Measurements from ENCODE around the gene INCA1. TPM values are rescaled to one million over a fixed set of nuclear protein-coding genes. Genes with fewer than 3 reads are reported as not detected.

INCA1 gene
- total and polyA plus RNA-seq, 2 of the 13 experiments (the other 11 are each of a cell fraction or from before 2014, with no cell fraction given), result 0.93 to 2.6 TPM

- no peak for TF ChIP-seq ZNF687 (CRISPR knock-in tag; IDR thresholded peaks at IDR 0.05)
Measured at GRCh38 chr17:4944163-4944553, 53.2 kb downstream of the INCA1 start (continued).

DNA sequence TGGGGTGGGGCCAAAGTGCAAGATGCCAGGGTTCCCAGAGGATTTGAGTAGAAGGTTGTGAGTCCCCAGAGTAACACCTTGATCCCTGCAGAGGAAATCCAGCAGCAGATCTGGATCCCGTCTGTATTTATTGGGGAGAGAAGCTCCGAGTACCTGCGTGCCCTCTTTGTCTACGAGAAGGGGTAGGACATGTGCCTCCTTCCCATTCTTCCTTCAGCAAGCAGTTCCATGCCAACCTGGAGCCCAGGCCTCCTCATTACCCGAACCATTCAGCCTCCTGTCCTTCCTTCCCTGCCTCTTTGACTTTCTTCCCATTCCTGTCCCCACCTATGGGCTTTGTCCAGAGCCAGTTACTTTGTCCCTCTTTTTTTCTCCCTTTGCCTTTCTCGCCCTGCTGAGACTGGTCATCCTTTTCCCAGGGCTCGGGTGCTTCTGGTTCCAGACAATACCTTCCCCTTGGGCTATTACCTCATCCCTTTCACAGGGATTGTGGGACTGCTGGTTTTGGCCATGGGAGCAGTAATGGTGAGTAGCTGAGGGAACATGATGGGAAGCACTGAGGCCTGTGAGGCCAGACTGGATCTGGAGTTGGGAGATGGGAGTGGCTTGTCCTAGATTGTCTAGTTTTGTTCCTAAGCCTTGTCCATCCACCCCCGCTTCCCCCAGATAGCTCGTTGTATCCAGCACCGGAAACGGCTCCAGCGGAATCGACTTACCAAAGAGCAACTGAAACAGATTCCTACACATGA is 54.4 kb downstream of the INCA1 start:
- Histone ChIP-seq H3K4me2 (ENCODE audit: low read depth, low read length) (no peak overlapping the region), H3K36me3 (replicated peaks in 1 of 2; ENCODE audit: control insufficient read depth in 1 of 2, insufficient read depth in 2 of 2, low read length in 2 of 2) (peaks cover 18 to 37% of the 10 kb centered on the region in 2 experiments), H3K4me1 (ENCODE audit: insufficient read depth, low read length) (peaks cover 48% of the 10 kb centered on the region), H3K79me2 (ENCODE audit: insufficient read depth, low read length) (peaks cover 72% of the 10 kb centered on the region), H4K20me1 (ENCODE audit: insufficient read depth, low read length) (peaks cover 33% of the 10 kb centered on the region), H2AFZ (ENCODE audit: low read length) (no peak overlapping the region), H3K27ac (ENCODE audit: extremely low read length, insufficient read depth, low read length) (no peak overlapping the region), H3K27me3 (ENCODE audit: control insufficient read depth in 1 of 2, insufficient read depth in 2 of 2, low read length in 2 of 2) (no peaks in the 10 kb centered on the region; a peak in 1 of 5 replicates), H3K9me3 (ENCODE audit: low read length) (no peaks in the 10 kb centered on the region), H3K4me3 (replicated peaks in 1 of 3; ENCODE audit: insufficient read depth in 1 of 3, low read depth in 2 of 3, low read length in 3 of 3) (no peak overlapping the region), H3K9ac (ENCODE audit: insufficient read depth, low read depth, low read length) (no peak overlapping the region)
- WGBS (ENCODE audit: low lambda C conversion rate), result 92% methylated on average over 13 of the region's 13 CpGs
- intact Hi-C loops (cut with micrococcal nuclease; ENCODE audit: unreplicated experiment), result no loop called here
- in situ Hi-C loops (cut with HindIII; ENCODE audit: extremely low pct_ligation_motif_present, low pct_unique_long_range_greater_than_20kb), result no loop called here
- DNase-seq (ENCODE audit: low spot score) (no peak), ATAC-seq (no peak), FAIRE-seq (no peak)
- ChIA-PET POLR2A (no interaction called here), CTCF (ENCODE audit: low intra/inter-chr PET ratio, low total read pairs) (no interaction called here)
- no TSS peak for BruUV-seq (replicated peaks)
- no peak for TF ChIP-seq DMTF1 (CRISPR knock-in tag; IDR thresholded peaks at IDR 0.05)
- no peak for TF ChIP-seq ZNF205 (CRISPR knock-in tag; IDR thresholded peaks at IDR 0.05)
- TF ChIP-seq SNRNP70 (IDR thresholded peaks at IDR 0.05; ENCODE audit: low read depth, low read length), result no peak
- no peak for TF ChIP-seq ZBTB2 (CRISPR knock-in tag; IDR thresholded peaks at IDR 0.05; ENCODE audit: low read depth)
- TF ChIP-seq REL (CRISPR knock-in tag; conservative IDR thresholded peaks at IDR 0.05), result no peak
- TF ChIP-seq ZNF556 (CRISPR knock-in tag; IDR thresholded peaks at IDR 0.05; ENCODE audit: borderline replicate concordance), result no peak
- peak; percentile 45; the same call in 1 of the 2 replicates for TF ChIP-seq POLR2G (IDR thresholded peaks at IDR 0.05; ENCODE audit: low read depth, low read length)
- TF ChIP-seq RBFOX2 (IDR thresholded peaks at IDR 0.05; ENCODE audit: low read depth, low read length), result 0 out of 2 replicates have a peak, but pooled peaks have one; percentile 50
- 0 out of 2 replicates have a peak, but pooled peaks have one; percentile 17 for TF ChIP-seq FOXO4 (CRISPR knock-in tag; conservative IDR thresholded peaks at IDR 0.05)
- no peak for TF ChIP-seq ZNF674 (CRISPR knock-in tag; IDR thresholded peaks at IDR 0.05; ENCODE audit: low read depth)

Measured in HepG2 (cell line).